DOHH2 (cell line): ENCODE data around the gene LGI2.

Source experiments
- H3F3A ChIP-seq: fragments of 200-600 bp; sonication (generic), shearing (Covaris generic); 2 replicates; pipeline ENCODE4 v1.6.0; 2016; ENCODE audit warnings: antibody characterized with exemption, mild to moderate bottlenecking; ENCODE audit not compliant: control insufficient read depth, insufficient read depth
- H3K27ac ChIP-seq: fragments of 200-600 bp; sonication (generic); 2 replicates; pipeline ENCODE4 v1.5.1; 2014; ENCODE audit warnings: low read depth, mild to moderate bottlenecking, low read length, moderate library complexity
- H3K27me3 ChIP-seq: fragments of 200-600 bp; sonication (generic); 2 replicates; pipeline ENCODE4 v1.6.1; 2014; ENCODE audit warnings: mild to moderate bottlenecking, low read length, mixed read lengths; ENCODE audit not compliant: control insufficient read depth
- H3K36me3 ChIP-seq: fragments of 200-600 bp; sonication (generic); 2 replicates; pipeline ENCODE4 v1.6.1; 2014; ENCODE audit warnings: mild to moderate bottlenecking, low read length, moderate library complexity, mixed read lengths; ENCODE audit not compliant: control insufficient read depth
- H3K4me1 ChIP-seq: fragments of 200-600 bp; sonication (generic); 2 replicates; pipeline ENCODE4 v1.6.1; 2014; ENCODE audit warnings: mild to moderate bottlenecking, low read length, mixed read lengths; ENCODE audit not compliant: control insufficient read depth
- H3K4me2 ChIP-seq: fragments of 200-600 bp; sonication (generic); 2 replicates; pipeline ENCODE4 v1.6.0; 2014; ENCODE audit warnings: mild to moderate bottlenecking, low read length, moderate library complexity
- H3K4me3 ChIP-seq: fragments of 200-600 bp; sonication (generic); 2 replicates; pipeline ENCODE4 v1.5.1; 2014; ENCODE audit warnings: mild to moderate bottlenecking, low read length, mixed read lengths
- H3K79me2 ChIP-seq: fragments of 200-600 bp; sonication (generic); 2 replicates; pipeline ENCODE4 v1.6.1; 2014; ENCODE audit warnings: mild to moderate bottlenecking, low read length, mixed read lengths; ENCODE audit not compliant: control insufficient read depth
- H3K9me2 ChIP-seq: fragments of 200-600 bp; sonication (generic); replicated peaks from 2 replicates; pipeline ENCODE4 v1.6.1; 2014; ENCODE audit warnings: mild to moderate bottlenecking, low read length, mixed read lengths; ENCODE audit not compliant: control insufficient read depth
- H3K9me3 ChIP-seq: fragments of 200-600 bp; sonication (generic); 2 replicates; pipeline ENCODE4 v1.6.1; 2014; ENCODE audit warnings: antibody characterized with exemption, low read length, mixed read lengths; ENCODE audit not compliant: control insufficient read depth, insufficient read depth
- H4K20me1 ChIP-seq: fragments of 200-600 bp; sonication (generic); 2 replicates; pipeline ENCODE4 v1.6.0; 2014; ENCODE audit warnings: low read depth, mild to moderate bottlenecking, antibody characterized with exemption, low read length, moderate library complexity; ENCODE audit not compliant: control insufficient read depth, insufficient read depth
- EZH2phosphoT487 ChIP-seq: fragments of 200-600 bp; sonication (generic); IDR thresholded peaks from 2 replicates; pipeline ENCODE4 v1.6.1; 2017; ENCODE audit warnings: borderline replicate concordance, mild to moderate bottlenecking, antibody characterized with exemption, low read length, moderate library complexity, mixed read lengths
- TF ChIP-seq, protein P1 (sequence below): fragments of 200-600 bp; sonication (generic); IDR thresholded peaks from one replicate; pipeline ENCODE4 v1.5.1; 2014; ENCODE audit warnings: antibody characterized with exemption, mild to moderate bottlenecking, low read depth, low read length; ENCODE audit not compliant: poor library complexity, severe bottlenecking

The LGI2 gene, protein sequence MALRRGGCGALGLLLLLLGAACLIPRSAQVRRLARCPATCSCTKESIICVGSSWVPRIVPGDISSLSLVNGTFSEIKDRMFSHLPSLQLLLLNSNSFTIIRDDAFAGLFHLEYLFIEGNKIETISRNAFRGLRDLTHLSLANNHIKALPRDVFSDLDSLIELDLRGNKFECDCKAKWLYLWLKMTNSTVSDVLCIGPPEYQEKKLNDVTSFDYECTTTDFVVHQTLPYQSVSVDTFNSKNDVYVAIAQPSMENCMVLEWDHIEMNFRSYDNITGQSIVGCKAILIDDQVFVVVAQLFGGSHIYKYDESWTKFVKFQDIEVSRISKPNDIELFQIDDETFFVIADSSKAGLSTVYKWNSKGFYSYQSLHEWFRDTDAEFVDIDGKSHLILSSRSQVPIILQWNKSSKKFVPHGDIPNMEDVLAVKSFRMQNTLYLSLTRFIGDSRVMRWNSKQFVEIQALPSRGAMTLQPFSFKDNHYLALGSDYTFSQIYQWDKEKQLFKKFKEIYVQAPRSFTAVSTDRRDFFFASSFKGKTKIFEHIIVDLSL

DNA sequence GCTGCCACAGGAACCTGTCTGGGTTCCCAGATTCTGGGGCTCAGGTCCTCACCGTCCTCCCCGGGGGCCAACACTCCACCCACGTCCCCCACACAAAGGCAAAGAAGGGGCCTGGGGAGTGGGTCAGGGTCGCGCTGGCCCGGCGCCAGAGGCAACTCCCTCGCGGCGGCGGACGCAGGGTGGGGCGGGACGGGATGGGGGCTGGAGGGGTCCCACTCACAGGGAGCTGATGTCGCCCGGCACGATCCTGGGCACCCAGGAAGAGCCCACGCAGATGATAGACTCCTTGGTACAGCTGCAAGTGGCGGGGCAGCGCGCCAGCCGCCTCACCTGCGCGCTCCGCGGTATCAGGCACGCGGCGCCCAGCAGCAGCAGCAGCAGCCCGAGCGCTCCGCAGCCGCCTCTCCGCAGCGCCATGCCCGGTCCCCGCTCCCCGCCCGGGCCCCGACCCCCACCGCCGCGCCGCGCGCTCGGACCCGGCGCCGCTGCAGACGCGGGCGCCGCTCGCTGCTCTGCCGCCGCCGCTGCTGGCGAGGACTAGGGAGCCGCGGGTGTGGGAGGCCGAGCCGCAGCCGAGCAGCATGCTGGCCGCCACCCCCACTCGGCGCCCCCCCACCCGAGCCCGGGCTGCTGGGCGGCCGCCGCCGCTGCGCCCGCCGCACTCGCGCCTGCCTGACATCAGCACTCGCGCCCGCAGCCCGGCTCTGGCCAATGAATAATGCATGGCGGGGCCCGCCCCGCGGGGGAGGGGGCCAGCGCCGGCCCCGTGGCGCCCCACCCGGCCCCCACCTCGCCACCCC, at the start of gene LGI2:
Gene LGI2, minus strand, starts transcription at position 670 of the 800 bp plus-strand sequence. Its CDS starts 253 bp downstream, at position 417.
- Histone ChIP-seq H3K79me2 (no peaks in the 10 kb centered on the region), H3K9me2 (no peaks in the 10 kb centered on the region; the same call in 1 of the 2 replicates), H3K4me3 (no peak within 1 kb of the TSS), H3K4me1 (no peaks in the 10 kb centered on the region), H3K4me2 (no peak within 1 kb of the TSS), H3K27me3 (0 out of 2 replicates have a peak, but pooled peaks cover 5% of the 10 kb centered on the region), H3K36me3 (no peaks in the 10 kb centered on the region), H4K20me1 (no peaks in the 10 kb centered on the region), H3K27ac (no peak within 1 kb of the TSS), H3F3A (no peaks in the 10 kb centered on the region), H3K9me3 (no peaks in the 10 kb centered on the region)
- TF ChIP-seq EZH2phosphoT487, result no peak
- TF ChIP-seq, protein P1, sequence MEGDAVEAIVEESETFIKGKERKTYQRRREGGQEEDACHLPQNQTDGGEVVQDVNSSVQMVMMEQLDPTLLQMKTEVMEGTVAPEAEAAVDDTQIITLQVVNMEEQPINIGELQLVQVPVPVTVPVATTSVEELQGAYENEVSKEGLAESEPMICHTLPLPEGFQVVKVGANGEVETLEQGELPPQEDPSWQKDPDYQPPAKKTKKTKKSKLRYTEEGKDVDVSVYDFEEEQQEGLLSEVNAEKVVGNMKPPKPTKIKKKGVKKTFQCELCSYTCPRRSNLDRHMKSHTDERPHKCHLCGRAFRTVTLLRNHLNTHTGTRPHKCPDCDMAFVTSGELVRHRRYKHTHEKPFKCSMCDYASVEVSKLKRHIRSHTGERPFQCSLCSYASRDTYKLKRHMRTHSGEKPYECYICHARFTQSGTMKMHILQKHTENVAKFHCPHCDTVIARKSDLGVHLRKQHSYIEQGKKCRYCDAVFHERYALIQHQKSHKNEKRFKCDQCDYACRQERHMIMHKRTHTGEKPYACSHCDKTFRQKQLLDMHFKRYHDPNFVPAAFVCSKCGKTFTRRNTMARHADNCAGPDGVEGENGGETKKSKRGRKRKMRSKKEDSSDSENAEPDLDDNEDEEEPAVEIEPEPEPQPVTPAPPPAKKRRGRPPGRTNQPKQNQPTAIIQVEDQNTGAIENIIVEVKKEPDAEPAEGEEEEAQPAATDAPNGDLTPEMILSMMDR, result no peak

DNA sequence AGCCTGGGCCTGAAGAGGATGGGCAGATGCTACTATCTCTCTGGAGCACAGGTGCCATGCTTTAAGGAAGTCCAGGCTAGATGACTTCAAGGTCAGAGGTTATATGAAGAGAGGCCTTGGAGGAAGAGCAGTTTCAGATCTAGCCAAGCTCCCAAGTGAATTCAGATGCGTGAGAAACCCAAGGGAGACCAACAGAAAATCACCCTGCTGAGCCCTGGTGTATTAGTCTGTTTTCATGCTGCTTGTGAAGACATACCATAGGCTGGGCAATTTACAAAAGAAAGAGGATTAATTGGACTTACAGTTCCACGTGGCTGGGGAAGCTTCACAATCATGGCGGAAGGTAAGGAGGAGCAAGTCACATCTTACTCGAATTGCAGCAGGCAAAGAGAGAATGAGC, 47.8 kb upstream of the LGI2 start:
- H3K9me2 ChIP-seq, result no peaks in the 10 kb centered on the region
- 0 out of 2 replicates have a peak, but pooled peaks cover 2% of the 10 kb centered on the region for H3K27me3 ChIP-seq
- TF ChIP-seq, protein P1, result no peak
- TF ChIP-seq EZH2phosphoT487, result no peak
- H3K4me2 ChIP-seq, result no peak overlapping the region
- H3F3A ChIP-seq, result no peaks in the 10 kb centered on the region
- no peaks in the 10 kb centered on the region for H3K4me1 ChIP-seq
- no peaks in the 10 kb centered on the region for H3K79me2 ChIP-seq
- no peaks in the 10 kb centered on the region for H4K20me1 ChIP-seq
- H3K27ac ChIP-seq, result no peak overlapping the region
- no peaks in the 10 kb centered on the region for H3K36me3 ChIP-seq
- no peak overlapping the region for H3K4me3 ChIP-seq
- H3K9me3 ChIP-seq, result no peaks in the 10 kb centered on the region

DNA sequence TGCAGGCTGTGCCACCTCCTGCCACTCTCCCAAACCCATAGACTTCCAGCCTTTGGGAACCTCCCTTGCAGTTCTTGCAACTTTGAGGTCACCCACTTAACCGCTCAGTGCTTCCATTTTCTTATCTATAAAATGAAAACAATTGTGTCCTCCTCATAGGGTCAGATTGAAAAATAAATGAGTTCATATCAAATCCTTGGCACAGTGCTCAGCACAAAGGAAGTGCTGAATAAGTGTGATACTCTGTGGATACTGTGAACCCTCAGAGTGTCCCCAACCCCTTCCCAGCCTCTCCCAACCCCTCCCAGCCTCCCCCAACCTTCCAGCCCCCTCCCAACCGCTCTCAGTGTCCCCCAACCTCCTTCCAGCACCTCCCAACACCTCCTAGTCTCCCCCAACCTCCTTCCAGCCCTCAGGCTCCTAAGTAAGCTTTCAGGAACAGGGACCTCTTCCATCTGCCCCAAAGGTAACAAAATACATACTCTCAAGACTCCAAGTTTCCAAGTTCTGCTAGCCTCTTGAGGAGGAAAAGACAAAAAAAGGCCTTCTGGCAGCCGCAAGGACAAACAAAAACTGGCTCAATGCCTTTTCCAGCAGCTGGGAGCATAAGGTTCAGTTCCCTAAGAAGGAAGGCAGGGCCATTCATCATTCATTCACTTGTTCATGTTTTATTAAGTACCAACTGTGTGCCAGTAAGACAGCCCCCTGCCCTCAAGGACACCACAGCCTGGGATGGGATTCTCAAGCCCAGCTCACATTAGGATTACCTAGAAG, 46.1 kb upstream of the LGI2 start:
- H3K27ac ChIP-seq, result no peak overlapping the region
- H3K4me2 ChIP-seq, result no peak overlapping the region
- H3K4me1 ChIP-seq, result no peaks in the 10 kb centered on the region
- H3K4me3 ChIP-seq, result no peak overlapping the region
- no peaks in the 10 kb centered on the region for H3K79me2 ChIP-seq
- no peaks in the 10 kb centered on the region for H3F3A ChIP-seq
- TF ChIP-seq, protein P1, result no peak
- TF ChIP-seq EZH2phosphoT487, result no peak
- 0 out of 2 replicates have a peak, but pooled peaks cover 2% of the 10 kb centered on the region for H3K27me3 ChIP-seq
- no peaks in the 10 kb centered on the region for H4K20me1 ChIP-seq
- H3K36me3 ChIP-seq, result no peaks in the 10 kb centered on the region
- H3K9me2 ChIP-seq, result no peaks in the 10 kb centered on the region
- H3K9me3 ChIP-seq, result no peaks in the 10 kb centered on the region
